ENCODE data around the gene MYPOP. TPM values are rescaled to one million over a fixed set of nuclear protein-coding genes. Genes with fewer than 3 reads are reported as not detected.

MYPOP gene
- total and polyA plus RNA-seq, 9 donors: 3.0 to 9.1 (median 5.0) TPM

- Histone ChIP-seq H3K36me3 (no peaks in the 10 kb centered on the region), H3K27me3 (no peaks in the 10 kb centered on the region), H3K4me1 (ENCODE audit: insufficient read depth) (no peaks in the 10 kb centered on the region), H3K4me3 (no peak overlapping the region), H3K27ac (no peak overlapping the region), H3K9me3 (no peaks in the 10 kb centered on the region)
- intact Hi-C loops (cut with DNase I): loop anchor here in 1 of 4 donors (10.0 kb wide), 1 partner anchor 1122 kb away; no protein-coding TSS in a partner anchor
- no peak for DNase-seq
- no peak for TF ChIP-seq EP300 (IDR thresholded peaks at IDR 0.05)
- no peak for TF ChIP-seq POLR2A (IDR thresholded peaks at IDR 0.05)
- no peak for TF ChIP-seq CTCF (IDR thresholded peaks at IDR 0.05)
- WGBS, 3 donors: 59 to 73% (median 68%) methylated on average over 7 of the region's 7 CpGs
These were observed 49.4 kb downstream of the MYPOP start for GRCh38 chr19:45852983-45853382.

- no peaks in the 10 kb centered on the region for H3K36me3 ChIP-seq
- no peaks in the 10 kb centered on the region for H3K4me1 ChIP-seq (ENCODE audit: insufficient read depth)
- intact Hi-C loops (cut with DNase I): loop anchor here in 1 of 4 donors (10.0 kb wide), 1 partner anchor 1123 kb away; no protein-coding TSS in a partner anchor
- no peaks in the 10 kb centered on the region for H3K9me3 ChIP-seq
- no peak for DNase-seq
- WGBS, 3 donors: 87 to 91% (median 90%) methylated on average over 10 of the region's 10 CpGs
- TF ChIP-seq POLR2A (IDR thresholded peaks at IDR 0.05): no peak
- TF ChIP-seq CTCF (IDR thresholded peaks at IDR 0.05): no peak
- TF ChIP-seq EP300 (IDR thresholded peaks at IDR 0.05): no peak
- H3K27me3 ChIP-seq: no peaks in the 10 kb centered on the region
- no peak overlapping the region for H3K4me3 ChIP-seq
- H3K27ac ChIP-seq: no peak overlapping the region
These were observed 50.2 kb downstream of the MYPOP start for GRCh38 chr19:45852145-45852750.

GRCh38 chr19:45848922-45849321 is 53.5 kb downstream of the MYPOP start:
- no peaks in the 10 kb centered on the region for H3K4me1 ChIP-seq (ENCODE audit: insufficient read depth)
- H3K27me3 ChIP-seq: no peaks in the 10 kb centered on the region
- no peak overlapping the region for H3K4me3 ChIP-seq
- DNase-seq: no peak
- WGBS, 3 donors: 87 to 94% (median 88%) methylated on average over 4 of the region's 4 CpGs
- H3K27ac ChIP-seq: no peak overlapping the region
- no peak for TF ChIP-seq POLR2A (IDR thresholded peaks at IDR 0.05)
- TF ChIP-seq EP300 (IDR thresholded peaks at IDR 0.05): no peak
- no peak for TF ChIP-seq CTCF (IDR thresholded peaks at IDR 0.05)
- intact Hi-C loops (cut with DNase I): no loop called here
- no peaks in the 10 kb centered on the region for H3K36me3 ChIP-seq
- H3K9me3 ChIP-seq: no peaks in the 10 kb centered on the region

GRCh38 chr19:45847663-45848062 is 54.8 kb downstream of the MYPOP start:
- Histone ChIP-seq H3K27ac (no peak overlapping the region), H3K36me3 (no peaks in the 10 kb centered on the region)
- intact Hi-C loops (cut with DNase I): no loop called here

More at GRCh38 chr19:45847663-45848062, 54.8 kb downstream of the MYPOP start:
- no peak for DNase-seq
- TF ChIP-seq EP300 (IDR thresholded peaks at IDR 0.05) (no peak), CTCF (IDR thresholded peaks at IDR 0.05) (no peak), POLR2A (IDR thresholded peaks at IDR 0.05) (no peak)
- Histone ChIP-seq H3K27me3 (no peaks in the 10 kb centered on the region), H3K9me3 (no peaks in the 10 kb centered on the region), H3K4me3 (no peak overlapping the region), H3K4me1 (ENCODE audit: insufficient read depth) (no peaks in the 10 kb centered on the region)
- 92 to 94% (median 92%) methylated on average over 13 of the region's 13 CpGs for WGBS, 3 donors

Measured in ovary (tissue), 9 donors.